Heart left ventricle (tissue), 16 donors: ENCODE measurements around the gene CREBRF. TPM values are rescaled to one million over a fixed set of nuclear protein-coding genes. Genes with fewer than 3 reads are reported as not detected.
A peak's percentile ranks its signal among the peaks of the same experiment; 100 is the strongest.

Experiments used
- ATAC-seq, 4 donors: fragments of 200-7000 bp; cut with Tn5 transposase; one replicate each; pipeline ENCODE4 v1.9.1; 2020 to 2022; ENCODE audit warnings: moderate library complexity in 4 of 4, mild to moderate bottlenecking in 3 of 4, moderate number of reproducible peaks in 1 of 4
- DNase-seq, 5 donors: peaks; one replicate each; pipeline ENCODE4 v3.0.0-alpha.2; 2020
- H3K27ac ChIP-seq, 12 donors: fragments of 200-600 bp; sonication (generic) in 4 of 12; one replicate each; pipeline versions ENCODE4 v1.5.0 to v1.8.0; 2016 to 2022; ENCODE audit warnings: mild to moderate bottlenecking in 2 of 12
- H3K27me3 ChIP-seq, 9 donors: fragments of 200-600 bp; sonication (generic) in 2 of 9; one replicate each; pipeline versions ENCODE4 v1.5.1 to v1.8.0; 2016 to 2022; ENCODE audit warnings: mild to moderate bottlenecking in 3 of 9
- H3K36me3 ChIP-seq, 9 donors: fragments of 200-600 bp; sonication (generic) in 2 of 9; one replicate each; pipeline versions ENCODE4 v1.5.0 to v1.8.0; 2018 to 2022; ENCODE audit warnings: mild to moderate bottlenecking in 2 of 9
- H3K4me1 ChIP-seq, 12 donors: fragments of 200-600 bp; sonication (generic) in 4 of 12; one replicate each; pipeline versions ENCODE4 v1.5.0 to v1.8.0; 2016 to 2022; ENCODE audit warnings: mild to moderate bottlenecking in 3 of 12
- H3K4me3 ChIP-seq, 12 donors: fragments of 200-600 bp; sonication (generic) in 4 of 12; one replicate each; pipeline versions ENCODE4 v1.5.0 to v1.8.0; 2017 to 2022; ENCODE audit warnings: mild to moderate bottlenecking in 9 of 12, moderate library complexity in 4 of 12
- H3K9me3 ChIP-seq, 12 donors: fragments of 200-600 bp; sonication (generic) in 4 of 12; one replicate each; pipeline versions ENCODE4 v1.5.0 to v1.8.0; 2016 to 2022; ENCODE audit warnings: mild to moderate bottlenecking in 1 of 12
- CTCF ChIP-seq, 12 donors: fragments of 200-600 bp; sonication (generic) in 4 of 12; IDR thresholded peaks; one replicate each; pipeline versions ENCODE4 v1.5.0 to v1.8.0; 2018 to 2022; ENCODE audit warnings: antibody characterized with exemption in 12 of 12, mild to moderate bottlenecking in 5 of 12
- POLR2A ChIP-seq, 2 donors: fragments of 450-650 bp; IDR thresholded peaks; one replicate each; pipeline ENCODE4 v1.6.1; 2017; ENCODE audit warnings: antibody characterized with exemption in 2 of 2, mild to moderate bottlenecking in 2 of 2, moderate library complexity in 2 of 2
- WGBS, 4 donors: extraction: QIAGEN DNeasy Blood & Tissue Kit in 2 of 4; methylation state at CpG; one replicate each; pipeline versions ENCODE4 v1.1.5 to v1.1.7; 2013 to 2018; 5-methylcytosine and 5-hydroxymethylcytosine counted together
- intact Hi-C, 10 donors: fragments of 100-400 bp; cut with DNase I; formaldehyde crosslinking; loops; one replicate each; pipeline versions ENCODE4 v1.11.1 to v1.14.2; 2022
- polyA plus RNA-seq, 2 donors: library from polyadenylated mRNA; stranded (reverse); fragments of 200-250 nt; gene quantifications; one replicate each; pipeline ENCODE4 v1.2.3, GENCODE V29; 2013
- total RNA-seq, 9 donors: library from RNA; depleted of rRNA in 2 of 9; stranded (reverse); fragments of >200 nt in 2 of 9; fragmentation: NEBNext Ultra II Directional in 3 of 9; extraction: Animal tissue kit (Norgen Biotek cat#: 25700) in 3 of 9; gene quantifications; one replicate each; pipeline versions ENCODE4 v1.1.0 to v1.2.4, GENCODE V29; 2016 to 2023
- donor health status: ischemic (EF 13 %, LVEDD 7.1; RV severe dilation, severe dysfunction).
- donor health status: healthy with polysubstance abuse.
- donor health status: DM: no; HTN: yes; CAD: no.
- donor health status: DM: no; HTN: no; CAD: no.
- donor health status: ischemic (EF 25% LVEDD 6.9; RV normal size, moderate dysfunction).
- donor health status: ischemic (EF 25% LVEDD 5.7; RV mildly dilated, moderate dysfunction).
- donor health status: healthy.
- donor health status: DM: yes; HTN: yes; CAD: no.
- donor health status: ischemic (EF 35%, LVEDD 5.7; RV mildly dilated, moderate dysfunction).
- donor health status: nonischemic (EF 11% LVEDD 7.7; RV severe dilation, severe dysfunction).
- donor health status: DM: yes; HTN: yes; CAD: no.
- donor health status: PGD.
- donor health status: ischemic (EF 29% LVEDD 5.4; RV normal size, mild dysfunction).
- donor health status: nonischemic (EF 23%, LVEDD 6.1; RV moderate dilation, normal function).

Gene CREBRF
- total and polyA plus RNA-seq, 11 donors, result 2.7 to 47.7 (median 19.9) TPM

- intact Hi-C loops, result no loop called here
- Histone ChIP-seq H3K4me3 (no peak overlapping the region), H3K27me3 (no peaks in the 10 kb centered on the region), H3K36me3 (peaks cover 0 to 8% (median 0%) of the 10 kb centered on the region in 9 donors), H3K9me3 (no peaks in the 10 kb centered on the region), H3K4me1 (peaks cover 6 to 72% (median 41%) of the 10 kb centered on the region in 12 donors), H3K27ac (no peak overlapping the region)
- no peak for DNase-seq
- no peak for TF ChIP-seq POLR2A (IDR thresholded peaks at IDR 0.05)
- TF ChIP-seq CTCF (IDR thresholded peaks at IDR 0.05), result no peak
- WGBS, 4 donors, result 80 to 90% (median 87%) methylated on average over 4 of the region's 4 CpGs
- no peak for ATAC-seq
These were observed 6.0 kb downstream of the CREBRF start for GRCh38 chr5:173062141-173062540.

GRCh38 chr5:173065155-173065554 is 9.0 kb downstream of the CREBRF start:
- Histone ChIP-seq H3K27me3 (no peaks in the 10 kb centered on the region), H3K36me3 (peaks cover 0 to 7% (median 0%) of the 10 kb centered on the region in 9 donors), H3K4me1 (peaks cover 0 to 63% (median 34%) of the 10 kb centered on the region in 12 donors), H3K27ac (peak overlapping the region in 2 of 12 donors; percentile 1 to 57), H3K9me3 (no peaks in the 10 kb centered on the region), H3K4me3 (no peak overlapping the region)
- intact Hi-C loops, result no loop called here
- no peak for ATAC-seq
- TF ChIP-seq CTCF (IDR thresholded peaks at IDR 0.05) (no peak), POLR2A (IDR thresholded peaks at IDR 0.05) (no peak)
- DNase-seq, result no peak

GRCh38 chr5:173069671-173070070 is 13.5 kb downstream of the CREBRF start:
- ATAC-seq, result no peak
- Histone ChIP-seq H3K27ac (peak overlapping the region in 1 of 12 donors; percentile 51), H3K9me3 (no peaks in the 10 kb centered on the region), H3K27me3 (no peaks in the 10 kb centered on the region), H3K4me3 (no peak overlapping the region), H3K36me3 (peaks cover 0 to 4% (median 0%) of the 10 kb centered on the region in 9 donors), H3K4me1 (peaks cover 0 to 49% (median 31%) of the 10 kb centered on the region in 12 donors)
- TF ChIP-seq POLR2A (IDR thresholded peaks at IDR 0.05) (no peak), CTCF (IDR thresholded peaks at IDR 0.05) (no peak)
- intact Hi-C loops, result no loop called here
- DNase-seq, result no peak
- 63 to 75% (median 65%) methylated on average over 7 of the region's 7 CpGs for WGBS, 4 donors

- no peaks in the 10 kb centered on the region for H3K27me3 ChIP-seq
- H3K27ac ChIP-seq, result no peak overlapping the region
- no peaks in the 10 kb centered on the region for H3K9me3 ChIP-seq
- H3K36me3 ChIP-seq, result peaks cover 0 to 1% (median 0%) of the 10 kb centered on the region in 9 donors
- DNase-seq, result no peak
- no peak overlapping the region for H3K4me3 ChIP-seq
- TF ChIP-seq POLR2A (IDR thresholded peaks at IDR 0.05) (no peak), CTCF (IDR thresholded peaks at IDR 0.05) (no peak)
- intact Hi-C loops, result no loop called here
- peaks cover 0 to 42% (median 21%) of the 10 kb centered on the region in 12 donors for H3K4me1 ChIP-seq
- WGBS, 4 donors, result 71 to 79% (median 75%) methylated on average over 5 of the region's 5 CpGs
- no peak for ATAC-seq
These were observed 19.1 kb downstream of the CREBRF start for GRCh38 chr5:173075137-173075843.
